ENCODE results near the gene MMP24OS. TPM values are rescaled to one million over a fixed set of nuclear protein-coding genes. Genes with fewer than 3 reads are reported as not detected.

Gene MMP24OS
- 100 to 1,000 TPM in 1 of 6 donors, 10 to 100 TPM in 5; 27.8 to 145 (median 42.6) TPM for total RNA-seq

- Histone ChIP-seq H3K27ac (peak within 1 kb of the TSS; percentile 96 to 99 (median 98)), H3K4me1 (peaks cover 18 to 34% (median 22%) of the 10 kb centered on the region in 4 donors), H3K4me3 (peak within 1 kb of the TSS; percentile 61 to 92 (median 76)), H3K27me3 (no peaks in the 10 kb centered on the region), H3K9me3 (no peaks in the 10 kb centered on the region), H3K36me3 (peaks cover 5 to 66% (median 35%) of the 10 kb centered on the region in 4 donors)
- TF ChIP-seq CTCF (IDR thresholded peaks at IDR 0.05): peak in 3 of 6 experiments; percentile 4 to 22 (median 19)
- TF ChIP-seq POLR2AphosphoS5 (IDR thresholded peaks at IDR 0.05): peak; percentile 96
- peak; percentile 60 to 97 (median 84) for TF ChIP-seq POLR2A (IDR thresholded peaks at IDR 0.05)
- TF ChIP-seq EP300 (IDR thresholded peaks at IDR 0.05): peak in 1 of 4 donors; percentile 68
- 0 to 1% methylated on average over 10 to 34 of the region's 76 CpGs for WGBS, 2 donors
- DNase-seq (peak; percentile 94 to 97), ATAC-seq (ENCODE audit: low FRiP score in 2 of 2) (peak; percentile 95 to 98)
These were observed at the start of gene MMP24OS for GRCh38 chr20:35277531-35278395. Gene MMP24OS (minus strand): TSS chr20:35278122. CDS start chr20:35277929, 193 bp downstream.

- ATAC-seq (ENCODE audit: low FRiP score in 2 of 2) (peak; percentile 8 to 68), DNase-seq (no peak)
- H3K9me3 ChIP-seq: no peaks in the 10 kb centered on the region
- no peaks in the 10 kb centered on the region for H3K36me3 ChIP-seq
- 93 to 94% methylated on average over 4 of the region's 4 CpGs for WGBS, 2 donors
- no peaks in the 10 kb centered on the region for H3K27me3 ChIP-seq
- peaks cover 0 to 7% (median 3%) of the 10 kb centered on the region in 4 donors for H3K4me1 ChIP-seq
- TF ChIP-seq POLR2A (IDR thresholded peaks at IDR 0.05) (no peak), POLR2AphosphoS5 (IDR thresholded peaks at IDR 0.05) (no peak), CTCF (IDR thresholded peaks at IDR 0.05) (no peak), EP300 (IDR thresholded peaks at IDR 0.05) (no peak)
- no peak overlapping the region for H3K27ac ChIP-seq
- H3K4me3 ChIP-seq: no peak overlapping the region
These were observed 49.4 kb upstream of the MMP24OS start for GRCh38 chr20:35327074-35327976.

GRCh38 chr20:35326740-35327073 is 48.8 kb upstream of the MMP24OS start:
- no peak overlapping the region for H3K27ac ChIP-seq
- ATAC-seq (ENCODE audit: low FRiP score in 2 of 2) (no peak), DNase-seq (no peak)
- no peaks in the 10 kb centered on the region for H3K36me3 ChIP-seq
- peaks cover 0 to 7% (median 3%) of the 10 kb centered on the region in 4 donors for H3K4me1 ChIP-seq
- 93 to 97% methylated on average over 3 of the region's 3 CpGs for WGBS, 2 donors
- H3K4me3 ChIP-seq: no peak overlapping the region
- H3K9me3 ChIP-seq: no peaks in the 10 kb centered on the region
- no peak for TF ChIP-seq POLR2AphosphoS5 (IDR thresholded peaks at IDR 0.05)
- TF ChIP-seq POLR2A (IDR thresholded peaks at IDR 0.05): no peak
- TF ChIP-seq CTCF (IDR thresholded peaks at IDR 0.05): no peak
- no peak for TF ChIP-seq EP300 (IDR thresholded peaks at IDR 0.05)
- no peaks in the 10 kb centered on the region for H3K27me3 ChIP-seq

- ATAC-seq (ENCODE audit: low FRiP score in 2 of 2): no peak
- no peak for TF ChIP-seq POLR2A (IDR thresholded peaks at IDR 0.05)
- TF ChIP-seq EP300 (IDR thresholded peaks at IDR 0.05): no peak
- TF ChIP-seq CTCF (IDR thresholded peaks at IDR 0.05): no peak
- no peak for TF ChIP-seq POLR2AphosphoS5 (IDR thresholded peaks at IDR 0.05)
- Histone ChIP-seq H3K4me1 (peaks cover 0 to 7% (median 3%) of the 10 kb centered on the region in 4 donors), H3K27ac (no peak overlapping the region), H3K36me3 (no peaks in the 10 kb centered on the region), H3K27me3 (no peaks in the 10 kb centered on the region), H3K4me3 (no peak overlapping the region), H3K9me3 (no peaks in the 10 kb centered on the region)
- WGBS, 2 donors: 85 to 86% methylated on average over 11 of the region's 11 CpGs
- no peak for DNase-seq
These were observed 48.3 kb upstream of the MMP24OS start for GRCh38 chr20:35326021-35326739.
